GM18505 (cell line): ENCODE results near the gene STIM2.

ENCODE experiments used
- ATAC-seq: cut with Tn5 transposase; IDR thresholded peaks from one replicate; pipeline ENCODE4 v1.9.1; 2021; ENCODE audit not compliant: unreplicated experiment
- POLR2A ChIP-seq: IDR thresholded peaks from 4 replicates; pipeline ENCODE4 v1.6.1; 2011; ENCODE audit warnings: borderline replicate concordance; ENCODE audit not compliant: insufficient read depth, insufficient read length; ENCODE audit errors: extremely low read depth

Gene STIM2

DNA sequence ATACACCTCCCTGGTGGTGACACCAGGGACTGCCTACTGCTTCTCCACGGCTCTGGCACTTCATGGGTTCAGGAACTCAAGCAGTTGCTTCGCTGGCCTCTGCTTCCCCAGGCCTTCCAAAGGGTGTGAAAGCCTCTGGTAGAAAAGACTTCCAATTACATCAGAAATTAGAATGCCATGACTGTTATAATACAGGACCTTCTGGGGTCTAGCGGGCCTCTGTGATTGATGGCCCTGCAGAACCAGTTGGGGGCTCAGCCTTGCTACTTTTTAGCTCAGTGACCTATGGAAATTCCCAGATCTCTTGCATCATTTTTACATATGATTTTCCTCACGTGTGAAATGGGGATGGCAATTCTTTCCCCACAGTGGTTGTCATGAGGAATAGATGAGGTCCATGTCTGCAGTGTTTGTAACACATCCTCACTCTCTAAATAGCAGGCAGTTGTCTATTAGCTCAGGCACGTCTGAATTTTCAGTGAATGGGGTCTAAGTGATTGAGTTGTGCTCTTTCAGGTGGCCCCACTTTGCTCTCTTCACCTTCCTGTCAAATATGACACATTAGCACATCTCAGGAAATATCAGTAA, 198.3 kb downstream of the STIM2 start:
- TF ChIP-seq POLR2A, result no peak
- no peak for ATAC-seq

DNA sequence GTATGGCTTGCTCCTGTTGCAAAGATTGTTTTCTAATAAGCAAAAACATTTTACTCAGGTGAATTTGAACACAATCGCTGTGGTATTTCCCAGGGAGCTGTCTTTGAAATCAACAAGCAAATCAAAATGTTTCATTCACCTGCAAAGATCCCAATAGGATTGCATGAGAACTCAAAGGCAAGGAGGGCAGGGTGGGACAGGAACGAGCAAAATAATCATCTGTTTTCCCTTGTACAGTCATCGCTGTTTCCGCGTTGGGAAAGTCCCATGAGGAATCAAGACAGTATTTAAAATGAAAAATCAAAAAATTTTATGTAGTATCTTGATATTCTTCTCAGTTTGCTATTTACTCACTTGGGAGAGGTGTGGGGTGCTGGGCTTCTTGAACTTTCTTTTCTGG, 198.8 kb downstream of the STIM2 start:
- ATAC-seq, result no peak
- no peak for TF ChIP-seq POLR2A

DNA sequence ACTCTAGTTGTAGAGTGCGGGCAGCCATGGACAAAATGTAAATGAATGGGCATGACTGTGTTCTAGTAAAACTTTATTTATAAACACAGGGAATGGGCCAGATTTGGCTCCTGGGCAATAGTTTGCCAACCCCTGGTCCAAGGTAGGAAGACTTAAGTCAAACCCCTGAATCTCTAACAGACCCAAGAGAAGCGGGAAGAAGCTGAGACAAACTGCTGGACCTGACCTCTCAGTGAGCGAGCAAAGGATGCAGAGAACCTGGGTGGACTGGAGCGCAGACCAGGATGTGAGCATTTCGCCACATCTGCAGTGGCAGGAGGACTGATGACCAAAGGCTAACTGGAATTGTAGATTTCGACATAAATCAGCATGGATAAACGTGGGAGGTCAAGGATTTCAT, 201.6 kb downstream of the STIM2 start:
- TF ChIP-seq POLR2A, result no peak
- no peak for ATAC-seq

DNA sequence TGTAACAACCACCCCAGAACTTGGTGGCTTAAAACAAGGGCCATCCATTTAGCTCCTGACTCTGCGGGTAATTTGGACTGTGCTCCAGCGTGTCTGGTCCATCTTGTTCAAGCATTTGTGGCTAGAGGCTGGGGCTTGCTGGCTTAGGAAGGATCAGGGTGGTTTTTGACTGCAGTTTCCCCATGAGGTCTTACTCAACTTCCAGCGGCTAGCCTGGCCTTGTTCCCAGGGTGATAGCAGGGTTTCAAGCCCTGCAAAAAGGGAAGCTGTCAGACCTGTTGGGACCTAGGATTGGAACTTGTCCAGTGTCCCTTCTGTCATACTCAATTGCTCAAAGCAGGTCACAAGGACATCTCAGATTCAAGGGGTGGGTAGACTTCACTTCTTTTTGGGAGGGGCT, 205.9 kb downstream of the STIM2 start:
- TF ChIP-seq POLR2A, result no peak
- no peak for ATAC-seq

DNA sequence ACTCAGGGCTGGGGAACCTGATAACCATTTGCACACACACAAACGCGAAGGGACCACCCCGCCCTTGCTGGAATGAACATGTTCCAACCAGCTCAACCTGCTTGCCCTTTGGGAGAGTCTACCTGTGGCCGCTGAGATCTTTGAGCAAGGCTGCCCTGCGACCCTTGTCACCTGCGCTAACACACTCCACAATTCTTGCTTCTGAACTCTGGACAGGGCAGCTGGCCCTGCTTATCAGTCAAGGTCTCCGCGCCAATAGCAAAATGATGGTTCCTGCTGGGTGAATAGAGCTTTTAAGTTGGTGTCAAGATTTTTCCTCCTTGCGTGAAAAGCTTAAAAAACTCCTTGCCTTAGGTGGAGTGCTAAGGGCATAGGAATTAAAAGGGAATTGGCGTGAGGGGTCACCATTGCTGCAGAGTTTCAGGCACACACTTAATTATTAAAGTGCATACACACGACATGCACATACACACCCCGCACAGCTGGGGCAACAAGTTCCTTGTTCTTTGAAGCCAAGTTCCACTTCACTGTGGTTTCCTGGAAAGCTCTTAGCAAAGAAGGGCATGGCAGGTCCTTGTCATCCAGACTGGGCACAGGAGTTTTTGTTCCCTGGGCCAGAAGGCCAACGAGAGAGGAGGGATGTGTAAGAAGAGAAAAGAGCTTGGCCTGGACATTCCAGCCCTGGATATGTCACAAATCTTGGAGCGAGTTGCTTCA, 207.7 kb downstream of the STIM2 start:
- no peak for TF ChIP-seq POLR2A
- no peak for ATAC-seq
